Colon (tissue), 2 donors: Measurements from ENCODE around the gene GALE.
"Not testable (repeated sequence)": the region's sequence is repeated elsewhere in the genome, so short reads cannot be mapped to it uniquely, and the experiment has no call there.

Experiments used
- FAIRE-seq: peaks from 2 replicates; lab custom pipeline; 2012; peaks lifted over from hg19 to GRCh38; lab: Jason Lieb, UNC
- donor health status: control.
- donor health status: control.

GALE gene

GRCh38 chr1:23800400-23801337 is at the start of gene GALE:
TSS of gene GALE (minus strand) at chr1:23800754. CDS start at chr1:23799007, 1,747 bp downstream.
- no peak for FAIRE-seq

- no peak for FAIRE-seq
These were observed 48.4 kb upstream of the GALE start for GRCh38 chr1:23848673-23849616.

- not testable (repeated sequence) for FAIRE-seq
These were observed 47.0 kb upstream of the GALE start for GRCh38 chr1:23847482-23848095.

- FAIRE-seq, result no peak
These were observed 44.6 kb upstream of the GALE start for GRCh38 chr1:23845163-23845562.

GRCh38 chr1:23843644-23844043 is 43.1 kb upstream of the GALE start:
- FAIRE-seq, result no peak

- FAIRE-seq, result no peak
These were observed 37.9 kb upstream of the GALE start for GRCh38 chr1:23838401-23838866.

- FAIRE-seq, result no peak
These were observed 37.4 kb upstream of the GALE start for GRCh38 chr1:23837908-23838307.

GRCh38 chr1:23836037-23836436 is 35.5 kb upstream of the GALE start:
- FAIRE-seq, result no peak

GRCh38 chr1:23834156-23834555 is 33.6 kb upstream of the GALE start:
- FAIRE-seq, result not testable (repeated sequence)

- FAIRE-seq, result no peak
These were observed 27.2 kb upstream of the GALE start for GRCh38 chr1:23827717-23828116.

GRCh38 chr1:23826590-23826989 is 26.0 kb upstream of the GALE start:
- not testable (repeated sequence) for FAIRE-seq

GRCh38 chr1:23825762-23826522 is 25.4 kb upstream of the GALE start:
- no peak for FAIRE-seq

- no peak for FAIRE-seq
These were observed 24.7 kb upstream of the GALE start, which contains the start of gene HMGCL for GRCh38 chr1:23825076-23825761. TSS of gene HMGCL (minus strand) at chr1:23825429. CDS start at chr1:23825415, 14 bp downstream.

- FAIRE-seq, result no peak
These were observed 24.1 kb upstream of the GALE start for GRCh38 chr1:23824711-23825075.

- FAIRE-seq, result no peak
These were observed 23.2 kb upstream of the GALE start for GRCh38 chr1:23823767-23824166.

- no peak for FAIRE-seq
These were observed 17.1 kb upstream of the GALE start for GRCh38 chr1:23817633-23818032.

GRCh38 chr1:23816906-23817305 is 16.4 kb upstream of the GALE start:
- FAIRE-seq, result no peak

GRCh38 chr1:23816361-23816760 is 15.8 kb upstream of the GALE start:
- FAIRE-seq, result no peak

GRCh38 chr1:23814016-23814415 is 13.5 kb upstream of the GALE start:
- FAIRE-seq, result no peak

GRCh38 chr1:23810818-23811540 is 10.4 kb upstream of the GALE start:
- no peak for FAIRE-seq
